Measurements from ENCODE around the gene TOP2B. TPM values are rescaled to one million over a fixed set of nuclear protein-coding genes. Genes with fewer than 3 reads are reported as not detected.

The TOP2B gene
- total RNA-seq, 1 donor from 2014 or later: 20.0 TPM

GRCh38 chr3:25662736-25663320 is 1.9 kb downstream of the TOP2B start:
- peak overlapping the region; percentile 82 to 90 for H3K4me3 ChIP-seq
- no peaks in the 10 kb centered on the region for H3K27me3 ChIP-seq
- peaks cover 0 to 23% of the 10 kb centered on the region in 2 donors for H3K4me1 ChIP-seq
- H3K36me3 ChIP-seq: no peaks in the 10 kb centered on the region
- TF ChIP-seq CTCF (IDR thresholded peaks at IDR 0.05): no peak
- peak overlapping the region; percentile 94 to 97 for H3K27ac ChIP-seq
- intact Hi-C loops (cut with DNase I): loop anchor here (10.0 kb wide), 1 partner anchor 432 kb away; no protein-coding TSS in a partner anchor
- no peak for DNase-seq (ENCODE audit: low spot score in 2 of 2)
- H3K9me3 ChIP-seq: no peaks in the 10 kb centered on the region

DNA sequence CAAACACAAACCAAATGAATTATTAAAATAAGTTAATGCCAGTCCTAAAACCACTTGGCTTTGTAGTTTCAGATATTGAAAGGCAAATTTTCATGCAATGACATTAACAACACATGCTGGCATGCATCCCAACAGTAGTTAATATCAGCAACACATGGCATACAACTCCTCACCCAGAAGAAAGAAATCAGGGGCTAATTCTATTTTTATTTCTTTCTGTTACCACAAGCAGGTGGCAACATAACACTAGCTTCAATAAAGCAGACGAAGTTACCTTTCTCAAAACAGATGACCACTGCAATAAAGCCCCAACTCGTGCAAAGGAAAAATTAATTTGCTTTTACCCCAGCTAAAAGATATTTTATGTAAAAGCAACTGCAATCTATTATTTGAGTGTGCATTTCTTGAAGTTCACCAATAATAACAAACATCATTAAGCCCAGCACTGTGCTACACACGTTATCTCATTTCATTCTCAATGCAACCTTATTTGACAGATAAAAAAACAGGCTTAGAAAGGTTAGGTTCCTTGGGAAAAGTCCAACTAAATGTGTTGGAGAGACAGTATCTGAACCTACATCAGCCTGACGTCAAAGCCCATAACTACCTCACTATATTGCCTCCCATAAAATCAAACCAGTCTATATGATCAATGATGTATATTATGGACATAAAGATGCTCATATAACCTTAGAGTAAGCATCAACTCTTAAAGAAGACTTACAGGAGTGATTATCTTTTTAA is 2.8 kb downstream of the TOP2B start:
- peaks cover 0 to 26% of the 10 kb centered on the region in 2 donors for H3K4me1 ChIP-seq
- peak overlapping the region; percentile 82 to 90 for H3K4me3 ChIP-seq

GRCh38 chr3:25658836-25659235 is 5.9 kb downstream of the TOP2B start:
- Histone ChIP-seq H3K9me3 (no peaks in the 10 kb centered on the region), H3K27ac (no peak overlapping the region), H3K36me3 (no peaks in the 10 kb centered on the region), H3K27me3 (no peaks in the 10 kb centered on the region), H3K4me3 (no peak overlapping the region), H3K4me1 (peaks cover 0 to 29% of the 10 kb centered on the region in 2 donors)
- no peak for TF ChIP-seq CTCF (IDR thresholded peaks at IDR 0.05)
- DNase-seq (ENCODE audit: low spot score in 2 of 2): no peak
- intact Hi-C loops (cut with DNase I): no loop called here

More for the DNA sequence above, 2.8 kb downstream of the TOP2B start:
- Histone ChIP-seq H3K36me3 (no peaks in the 10 kb centered on the region), H3K27me3 (no peaks in the 10 kb centered on the region), H3K9me3 (no peaks in the 10 kb centered on the region), H3K27ac (no peak overlapping the region)
- DNase-seq (ENCODE audit: low spot score in 2 of 2): no peak
- intact Hi-C loops (cut with DNase I): loop anchor here (10.0 kb wide), 1 partner anchor 433 kb away; no protein-coding TSS in a partner anchor
- TF ChIP-seq CTCF (IDR thresholded peaks at IDR 0.05): no peak

- no peaks in the 10 kb centered on the region for H3K36me3 ChIP-seq
- intact Hi-C loops (cut with DNase I): no loop called here
- no peak for TF ChIP-seq CTCF (IDR thresholded peaks at IDR 0.05)
These were observed 7.4 kb downstream of the TOP2B start for GRCh38 chr3:25657293-25657692.

GRCh38 chr3:25655659-25656058 is 9.0 kb downstream of the TOP2B start:
- no peak overlapping the region for H3K4me3 ChIP-seq
- DNase-seq (ENCODE audit: low spot score in 2 of 2): no peak

More at GRCh38 chr3:25657293-25657692, 7.4 kb downstream of the TOP2B start:
- Histone ChIP-seq H3K9me3 (no peaks in the 10 kb centered on the region), H3K27ac (no peak overlapping the region), H3K4me3 (no peak overlapping the region), H3K27me3 (no peaks in the 10 kb centered on the region), H3K4me1 (peaks cover 0 to 34% of the 10 kb centered on the region in 2 donors)
- no peak for DNase-seq (ENCODE audit: low spot score in 2 of 2)

More at GRCh38 chr3:25655659-25656058, 9.0 kb downstream of the TOP2B start:
- Histone ChIP-seq H3K27ac (no peak overlapping the region), H3K9me3 (no peaks in the 10 kb centered on the region), H3K36me3 (no peaks in the 10 kb centered on the region), H3K4me1 (peaks cover 0 to 26% of the 10 kb centered on the region in 2 donors), H3K27me3 (no peaks in the 10 kb centered on the region)
- TF ChIP-seq CTCF (IDR thresholded peaks at IDR 0.05): no peak
- intact Hi-C loops (cut with DNase I): no loop called here

Measured in ascending aorta (tissue), 2 donors.